HG03558 (cell line): ENCODE results near the gene AMER1.
"Not testable (repeated sequence)": the region's sequence is repeated elsewhere in the genome, so short reads cannot be mapped to it uniquely, and the experiment has no call there.

Source experiments
- ATAC-seq: cut with Tn5 transposase; IDR thresholded peaks from one replicate; pipeline ENCODE4 v1.9.1; 2021; ENCODE audit warnings: moderate number of reproducible peaks; ENCODE audit not compliant: unreplicated experiment; ENCODE audit errors: extremely low read depth

The AMER1 gene

GRCh38 chrX:64205441-64205734 is at the start of gene AMER1:
TSS of gene AMER1 (minus strand) at chrX:64205708. CDS start at chrX:64193286, 12,422 bp downstream.
- ATAC-seq: peak; percentile 25

GRCh38 chrX:64230123-64230970 is 24.8 kb upstream of the AMER1 start, which contains the start of gene ASB12:
TSS of gene ASB12 (minus strand) at chrX:64230607. CDS start at chrX:64225650, 4,957 bp downstream.
- ATAC-seq: no peak

- no peak for ATAC-seq
Observed at GRCh38 chrX:64229154-64229553, 23.6 kb upstream of the AMER1 start.

GRCh38 chrX:64218023-64218422 is 12.5 kb upstream of the AMER1 start:
- no peak for ATAC-seq

GRCh38 chrX:64213989-64214388 is 8.5 kb upstream of the AMER1 start:
- not testable (repeated sequence) for ATAC-seq

- no peak for ATAC-seq
Observed at GRCh38 chrX:64206556-64207162, 1.2 kb upstream of the AMER1 start.

GRCh38 chrX:64205735-64206501 is 410 bp upstream of the AMER1 start:
- ATAC-seq: peak; percentile 83

GRCh38 chrX:64204701-64205440 is 637 bp downstream of the AMER1 start:
- ATAC-seq: no peak

- ATAC-seq: no peak
Observed at GRCh38 chrX:64204252-64204651, 1.3 kb downstream of the AMER1 start.

GRCh38 chrX:64202808-64203325 is 2.6 kb downstream of the AMER1 start:
- ATAC-seq: no peak

GRCh38 chrX:64198036-64198435 is 7.5 kb downstream of the AMER1 start:
- no peak for ATAC-seq

- ATAC-seq: no peak
Observed at GRCh38 chrX:64196606-64197005, 8.9 kb downstream of the AMER1 start.

- no peak for ATAC-seq
Observed at GRCh38 chrX:64195862-64196261, 9.6 kb downstream of the AMER1 start.

GRCh38 chrX:64192673-64193072 is 12.8 kb downstream of the AMER1 start:
- ATAC-seq: no peak

GRCh38 chrX:64192040-64192439 is 13.5 kb downstream of the AMER1 start:
- ATAC-seq: no peak

GRCh38 chrX:64191281-64192010 is 14.1 kb downstream of the AMER1 start:
- no peak for ATAC-seq

GRCh38 chrX:64190136-64190740 is 15.3 kb downstream of the AMER1 start:
- no peak for ATAC-seq

- no peak for ATAC-seq
Observed at GRCh38 chrX:64188901-64189300, 16.6 kb downstream of the AMER1 start.

- no peak for ATAC-seq
Observed at GRCh38 chrX:64187762-64188150, 17.8 kb downstream of the AMER1 start.
